IPS-11a (cell line): ENCODE results near the gene MRPL32.
"Not testable (repeated sequence)": the region's sequence is repeated elsewhere in the genome, so short reads cannot be mapped to it uniquely, and the experiment has no call there.

Experiments used
- H3K4me3 ChIP-seq: one replicate; pipeline ENCODE4 v1.5.1; 2013; ENCODE audit warnings: low read depth, low read length, control low read depth

MRPL32 gene

DNA sequence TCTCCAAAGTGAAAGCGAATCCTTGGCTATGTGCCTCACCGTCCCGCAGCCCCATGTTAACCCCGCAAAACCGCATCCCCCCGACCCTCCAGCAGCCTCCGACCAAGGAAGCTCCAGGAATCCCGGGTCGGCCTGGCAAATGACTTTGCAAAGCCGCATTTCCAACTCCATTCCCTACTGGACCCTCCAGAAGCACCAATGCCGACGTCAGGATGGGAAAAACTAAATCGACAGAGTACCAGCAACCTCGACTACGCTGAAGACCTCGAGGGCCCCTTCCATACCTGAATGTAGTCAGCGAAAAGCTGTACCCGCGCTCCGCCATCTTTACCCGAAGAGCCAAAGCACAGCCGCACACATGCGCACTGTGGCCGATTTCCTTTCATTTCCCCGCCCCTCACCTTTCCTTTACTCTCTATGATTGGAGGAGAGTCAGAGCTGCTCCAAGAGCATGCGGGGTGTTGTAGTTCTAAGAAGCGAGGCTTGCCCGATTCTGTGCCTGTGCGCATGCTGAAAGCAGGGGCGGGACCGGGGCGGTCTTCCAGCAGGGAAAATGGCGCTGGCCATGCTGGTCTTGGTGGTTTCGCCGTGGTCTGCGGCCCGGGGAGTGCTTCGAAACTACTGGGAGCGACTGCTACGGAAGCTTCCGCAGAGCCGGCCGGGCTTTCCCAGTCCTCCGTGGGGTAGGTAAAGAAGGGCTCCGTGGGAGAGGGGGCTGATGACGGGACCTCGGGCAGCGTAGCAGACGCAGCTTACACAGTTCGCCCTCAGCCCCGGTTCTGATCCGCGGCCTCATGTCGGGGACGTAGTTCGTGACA is at the start of gene MRPL32, which contains the start of gene PSMA2:
MRPL32 (plus strand) TSS at position 543 of the 818 bp plus-strand sequence; CDS start at position 554, 11 bp downstream.
PSMA2 (minus strand) TSS at position 341 of the 818 bp plus-strand sequence; CDS start at position 325, 16 bp downstream.
- peak within 1 kb of the TSS; percentile 82 for H3K4me3 ChIP-seq

- H3K4me3 ChIP-seq, result no peak overlapping the region
These were observed 48.2 kb upstream of the MRPL32 start for GRCh38 chr7:42883950-42884349.

- not testable (repeated sequence) for H3K4me3 ChIP-seq
These were observed 47.0 kb upstream of the MRPL32 start for GRCh38 chr7:42885183-42885582.

GRCh38 chr7:42886129-42886528 is 46.0 kb upstream of the MRPL32 start:
- no peak overlapping the region for H3K4me3 ChIP-seq

DNA sequence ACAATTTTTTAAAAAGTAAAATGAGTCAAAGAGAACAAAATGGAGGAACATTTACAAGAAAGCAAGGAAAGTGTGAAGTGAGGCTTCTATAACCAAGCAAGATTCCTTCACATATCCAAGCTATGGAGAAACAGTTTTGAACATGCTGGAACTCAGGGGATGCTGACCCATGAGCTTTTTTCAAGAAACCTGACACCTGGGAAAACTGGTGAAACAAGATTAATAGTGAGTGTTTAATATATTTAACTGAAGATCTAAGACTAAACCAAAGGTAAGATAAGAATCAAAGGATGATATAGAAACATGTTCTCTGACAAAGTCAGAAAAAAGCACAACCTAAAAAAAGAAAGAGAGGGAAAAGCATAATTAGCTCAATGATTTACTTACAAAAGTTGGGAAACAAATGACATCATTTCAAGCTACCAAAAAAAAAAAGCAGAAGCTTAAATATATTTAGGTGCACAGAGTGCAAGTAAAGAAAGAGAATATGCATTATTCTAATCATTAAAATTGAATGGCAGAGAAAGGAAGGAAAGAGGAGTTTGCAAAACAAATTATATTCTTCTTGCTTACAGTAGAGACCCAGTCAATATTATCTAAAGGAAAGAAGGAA is 45.2 kb upstream of the MRPL32 start:
- H3K4me3 ChIP-seq, result no peak overlapping the region

DNA sequence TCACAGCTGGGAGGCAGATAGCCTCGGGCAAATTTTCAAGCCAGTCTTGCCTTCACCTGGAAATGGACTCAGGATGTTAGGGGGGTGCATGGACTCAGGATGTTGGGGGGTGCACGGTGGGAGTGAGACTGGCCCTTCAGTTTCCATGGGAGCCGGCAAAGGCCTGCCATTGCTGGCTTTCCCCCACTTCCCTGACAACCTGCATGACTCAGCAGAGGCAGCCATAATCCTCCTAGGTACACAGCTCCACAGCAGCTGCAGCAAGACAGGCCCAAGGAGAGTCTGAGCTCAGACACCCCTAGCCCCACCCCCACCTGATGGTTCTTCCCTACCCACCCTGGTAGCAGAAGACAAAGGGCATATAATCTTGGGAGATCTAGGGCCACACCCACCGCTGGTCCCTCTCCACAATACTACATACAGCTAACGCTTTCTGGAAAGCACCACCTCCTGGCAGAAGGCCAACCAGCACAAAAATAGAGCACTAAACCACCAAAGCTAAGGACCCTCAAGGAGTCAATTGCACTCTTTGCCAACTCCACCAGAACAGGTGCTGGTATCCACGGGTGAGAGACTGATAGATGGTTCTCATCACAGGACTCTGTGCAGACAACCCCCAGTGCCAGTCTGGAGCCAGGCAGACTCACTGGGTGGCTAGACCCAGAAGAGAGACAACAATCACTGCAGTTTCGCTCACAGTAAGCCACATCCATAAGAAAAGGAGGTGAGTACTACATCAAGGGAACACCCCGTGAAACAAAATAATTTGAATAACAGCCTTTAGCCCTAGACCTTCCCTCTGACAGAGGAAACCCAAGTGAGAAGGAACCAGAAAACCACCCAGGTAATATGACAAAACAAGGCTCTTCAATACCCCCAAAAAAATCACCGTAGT is 38.6 kb upstream of the MRPL32 start:
- H3K4me3 ChIP-seq, result no peak overlapping the region

DNA sequence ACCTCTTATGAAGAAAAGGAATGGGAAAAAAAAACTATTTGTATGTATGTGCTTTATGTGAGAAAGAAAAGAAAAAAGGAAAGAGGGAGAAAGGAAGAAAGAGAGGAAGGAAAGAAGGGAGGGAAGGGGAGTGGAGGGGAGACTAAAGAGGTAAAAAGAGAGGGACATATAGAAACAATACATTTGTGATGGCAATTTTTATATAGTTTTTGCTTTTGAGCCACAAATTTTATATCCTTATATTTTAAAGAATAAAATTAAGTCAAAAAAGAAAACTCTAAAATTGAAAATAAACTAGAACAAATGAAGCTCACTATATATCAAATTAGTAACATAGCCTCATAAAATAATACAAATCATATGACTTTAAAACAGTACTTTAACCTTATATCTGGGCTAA is 31.3 kb upstream of the MRPL32 start:
- no peak overlapping the region for H3K4me3 ChIP-seq

DNA sequence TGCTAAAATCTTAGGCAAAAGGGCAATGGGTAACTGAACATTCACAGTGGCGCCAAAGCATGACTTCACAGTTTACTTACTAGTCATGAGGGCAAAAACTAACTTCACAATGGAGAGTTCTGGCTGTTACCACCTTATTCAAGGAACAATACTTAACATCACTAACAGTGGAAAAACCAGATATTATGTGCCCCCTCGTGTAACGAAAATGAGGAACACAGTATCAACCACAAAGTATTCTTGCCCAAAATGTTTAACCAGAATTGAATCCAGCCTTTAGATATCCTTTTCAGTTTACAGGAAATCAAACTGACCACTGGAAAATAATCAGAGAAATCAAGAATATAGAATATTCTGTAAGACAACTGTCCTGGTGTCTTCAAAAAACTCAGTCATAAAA is 29.8 kb upstream of the MRPL32 start:
- H3K4me3 ChIP-seq, result no peak overlapping the region

- no peak overlapping the region for H3K4me3 ChIP-seq
These were observed 26.0 kb upstream of the MRPL32 start for GRCh38 chr7:42906181-42906580.

DNA sequence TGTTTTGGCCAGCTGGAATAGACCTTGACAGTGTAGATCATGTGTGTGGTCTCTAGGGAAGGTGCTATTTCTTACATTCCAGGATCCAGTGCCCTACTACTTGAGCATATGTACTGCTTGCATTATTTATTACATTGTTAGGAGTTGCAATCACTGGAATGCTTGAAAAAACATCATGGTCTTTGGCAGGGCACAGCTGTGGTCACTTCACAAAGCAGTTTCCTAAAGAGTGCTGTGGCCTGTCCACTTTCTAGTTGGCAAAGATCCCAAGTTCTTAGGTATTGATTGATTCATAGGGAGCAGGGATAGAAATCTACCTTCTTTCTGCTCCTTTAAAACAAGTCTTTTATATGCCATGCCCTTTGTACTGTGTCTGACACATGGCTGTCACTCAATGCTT is 24.9 kb upstream of the MRPL32 start:
- no peak overlapping the region for H3K4me3 ChIP-seq

DNA sequence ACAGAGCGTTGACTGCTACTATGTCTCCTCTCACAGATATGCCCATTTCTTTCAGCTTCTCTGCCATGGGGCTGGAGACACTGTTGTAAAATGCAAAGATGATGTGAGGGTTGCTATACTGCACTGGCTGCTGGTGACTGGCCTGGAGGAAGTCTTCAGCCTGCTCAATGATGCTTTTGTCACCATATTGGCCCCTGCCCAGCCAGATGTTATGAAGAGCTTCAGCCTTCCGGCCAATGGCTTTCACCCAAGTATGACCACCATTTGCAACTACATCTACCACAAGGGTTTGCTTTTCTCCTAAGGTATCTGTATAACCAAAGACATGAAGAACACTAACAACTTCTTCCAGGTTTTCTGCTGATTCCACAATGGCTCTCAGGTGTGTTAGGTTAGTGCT is 21.9 kb upstream of the MRPL32 start:
- H3K4me3 ChIP-seq, result no peak overlapping the region

GRCh38 chr7:42911454-42912447 is 20.4 kb upstream of the MRPL32 start, which contains the start of gene C7orf25:
Gene C7orf25 (minus strand): TSS chr7:42912070. CDS start chr7:42910900, 1,170 bp downstream.
- H3K4me3 ChIP-seq, result peak within 1 kb of the TSS; percentile 70

DNA sequence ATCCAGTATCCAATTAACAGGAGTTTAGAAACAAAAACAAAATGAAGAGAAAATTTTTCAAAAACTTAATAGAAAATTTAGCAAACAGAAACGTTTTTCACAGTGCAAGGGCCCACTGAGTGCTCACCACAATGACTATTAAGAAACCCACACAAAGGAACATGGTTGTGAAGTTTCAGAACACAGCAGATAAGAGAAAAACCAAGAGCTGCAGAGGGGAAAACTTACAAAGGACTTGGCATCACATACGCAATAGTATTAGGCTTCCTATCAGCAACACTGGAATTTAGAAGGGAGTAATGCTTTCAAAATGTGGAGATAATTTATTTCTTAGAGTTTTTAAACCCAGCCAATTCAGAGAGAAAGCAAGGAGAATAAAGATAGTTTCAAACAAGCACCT is 18.6 kb upstream of the MRPL32 start:
- no peak overlapping the region for H3K4me3 ChIP-seq

DNA sequence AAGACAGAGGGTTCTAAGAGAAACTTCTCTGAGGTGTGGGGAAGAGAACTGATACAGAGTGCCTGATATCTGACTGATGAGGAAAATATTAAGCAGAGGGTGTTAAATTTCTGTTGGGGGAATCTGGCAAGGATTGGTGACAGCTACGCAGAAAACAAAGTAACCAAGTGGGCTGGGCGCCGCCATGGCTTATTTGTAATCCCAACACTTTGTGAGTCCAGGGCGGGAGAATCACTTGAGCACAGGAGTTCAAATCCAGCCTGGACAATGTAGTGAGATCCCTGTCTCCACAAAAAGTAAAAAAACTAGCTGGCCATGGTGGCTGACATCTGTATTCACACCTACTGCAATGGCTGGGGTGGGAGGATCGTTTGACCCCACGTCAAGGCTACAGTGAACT is 18.2 kb upstream of the MRPL32 start:
- no peak overlapping the region for H3K4me3 ChIP-seq

DNA sequence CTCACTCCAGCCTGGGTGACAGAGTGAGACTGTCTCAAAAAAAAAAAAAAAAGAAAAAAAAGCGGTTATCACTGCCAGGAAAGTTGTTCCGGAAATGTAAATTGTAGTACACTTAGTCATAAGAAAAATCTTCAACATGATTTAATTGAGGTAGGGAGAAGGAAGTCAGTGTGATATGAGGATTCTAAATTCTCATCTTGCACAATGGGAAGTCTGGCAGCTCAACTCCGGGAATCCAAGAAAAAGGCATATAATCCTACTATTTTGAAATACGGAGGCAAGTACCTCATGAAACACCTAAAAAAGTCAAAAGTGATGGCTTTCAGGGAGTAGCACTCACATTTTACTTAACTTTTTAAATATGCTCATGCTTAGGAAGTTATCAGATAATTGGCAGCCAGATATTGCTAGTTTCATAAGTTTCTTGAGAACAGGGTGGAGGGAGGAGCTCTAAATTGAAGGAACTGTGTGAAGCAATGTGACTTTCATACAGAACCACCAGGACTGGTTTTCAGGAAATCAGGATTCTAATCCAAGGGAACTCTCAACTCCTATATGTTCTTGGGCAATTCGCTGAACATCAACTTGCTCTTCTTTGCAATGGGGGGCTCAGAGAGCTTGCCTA is 17.6 kb upstream of the MRPL32 start:
- no peak overlapping the region for H3K4me3 ChIP-seq

- H3K4me3 ChIP-seq, result no peak overlapping the region
These were observed 16.8 kb upstream of the MRPL32 start for GRCh38 chr7:42915356-42915755.

DNA sequence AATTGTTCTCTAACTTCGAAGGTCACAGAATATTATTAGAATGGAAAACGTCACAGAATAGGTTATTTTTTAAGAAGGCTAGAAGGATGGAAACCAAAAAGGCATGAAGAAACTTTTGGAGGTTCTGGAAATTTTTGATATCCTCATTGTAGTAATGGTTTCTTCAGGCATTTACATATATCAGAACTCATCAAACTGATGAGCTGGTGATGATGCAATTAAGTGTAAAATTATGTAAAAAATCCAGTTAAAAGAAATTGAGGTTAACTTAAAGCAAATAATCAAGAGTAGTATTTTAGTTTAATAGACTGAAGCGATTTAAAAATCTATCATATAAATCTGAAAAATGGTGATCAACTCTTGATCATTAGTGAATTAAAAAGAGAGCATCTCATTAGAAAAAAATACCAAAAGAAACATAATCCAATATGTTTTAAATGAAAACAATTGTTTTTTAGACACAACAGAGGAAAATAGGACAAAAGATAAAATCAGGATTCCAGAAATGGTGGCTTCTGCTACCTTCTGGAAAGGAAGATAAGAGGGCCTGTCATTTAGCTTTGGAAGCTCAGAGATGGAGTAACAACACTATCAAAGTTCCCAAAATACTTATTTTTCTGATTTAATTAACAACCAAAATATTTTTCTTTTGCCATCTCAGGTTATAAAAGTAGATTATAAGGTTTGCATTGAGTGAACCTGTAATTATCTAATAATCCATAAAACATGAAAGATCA is 10.0 kb upstream of the MRPL32 start:
- H3K4me3 ChIP-seq, result no peak overlapping the region

DNA sequence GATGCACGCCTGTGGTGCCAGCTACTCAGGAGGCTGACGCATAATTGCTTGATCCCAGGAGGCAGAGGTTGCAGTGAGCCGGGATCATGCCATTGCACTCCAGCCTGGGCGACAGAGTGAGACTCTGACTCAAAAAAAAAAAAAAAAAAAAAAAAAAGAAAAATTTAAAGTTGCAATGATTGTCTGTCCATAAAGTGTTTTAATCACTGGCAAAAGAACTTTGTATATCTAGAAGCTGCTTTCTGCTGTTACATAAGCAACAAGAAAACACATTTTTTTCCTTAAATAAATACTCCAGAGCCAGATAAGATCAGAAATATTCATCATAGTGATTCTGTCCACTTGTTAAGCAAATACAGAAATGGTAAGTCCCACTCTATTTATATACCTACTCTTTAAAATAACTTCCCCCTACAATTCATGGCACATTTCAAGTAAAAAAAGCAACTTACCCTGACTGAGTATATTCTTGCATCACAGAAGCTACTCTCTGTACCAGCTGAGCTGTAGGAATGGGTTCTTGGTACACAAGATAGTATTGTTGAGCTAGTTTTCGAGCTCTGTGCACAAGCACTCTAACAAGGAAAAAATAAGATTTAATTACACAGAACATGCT is 7.8 kb upstream of the MRPL32 start:
- H3K4me3 ChIP-seq, result no peak overlapping the region
